HepG2 (cell line): Measurements from ENCODE around the gene ALDH3B2. TPM values are rescaled to one million over a fixed set of nuclear protein-coding genes. Genes with fewer than 3 reads are reported as not detected.

Experiments
- ATAC-seq: fragments of 200-7000 bp; cut with Tn5 transposase; 3 replicates; pipeline ENCODE4 v1.9.1; 2020; ENCODE audit warnings: mild to moderate bottlenecking, moderate library complexity
- BruUV-seq: library from RNA; stranded (reverse); fragments of 400-500 nt; replicated peaks from 2 replicates; lab custom pipeline; 2021; lab: Mats Ljungman, UMichigan
- CTCF ChIA-PET: fragments of 300-600 bp; formaldehyde crosslinking; extraction: SDS; loops from one replicate; lab custom pipeline; 2021; ENCODE audit warnings: low total read pairs, inconsistent platforms, low intra/inter-chr PET ratio; lab: Yijun Ruan, JAX
- POLR2A ChIA-PET: fragments of 350-600 bp; sonication (Branson Sonifier 250); formaldehyde crosslinking; loops from one replicate; lab custom pipeline; 2020; ENCODE audit warnings: antibody characterized with exemption, inconsistent platforms; lab: Yijun Ruan, JAX
- DNase-seq: peaks from one replicate; pipeline ENCODE4 v3.0.0-alpha.2; 2015; ENCODE audit warnings: low spot score
- FAIRE-seq: peaks from 3 replicates; lab custom pipeline; 2011; peaks lifted over from hg19 to GRCh38; lab: Jason Lieb, UNC
- H2AFZ ChIP-seq: one replicate; pipeline ENCODE4 v1.6.1; 2011; ENCODE audit warnings: low read length, inconsistent platforms
- H3K27ac ChIP-seq: fragments of 300-600 bp; 3 replicates; pipeline ENCODE4 v1.8.0; 2011; ENCODE audit warnings: mixed run types, mild to moderate bottlenecking, mixed read lengths, low read length, inconsistent platforms; ENCODE audit not compliant: insufficient read depth; ENCODE audit errors: extremely low read length
- H3K27me3 ChIP-seq, 2 experiments: fragments of 200-600 bp in 1 of 2; 2 replicates in 1 of 2; 3 replicates in 1 of 2; pipeline versions ENCODE4 v1.6.0 to v1.8.0; 2011; ENCODE audit warnings: low read length in 2 of 2, mild to moderate bottlenecking in 2 of 2, moderate library complexity in 2 of 2, inconsistent platforms in 1 of 2; ENCODE audit not compliant: insufficient read depth in 2 of 2, control insufficient read depth in 1 of 2
- H3K36me3 ChIP-seq, 2 experiments: fragments of 200-600 bp in 1 of 2; replicated peaks in 1 of 2; 2 replicates in 1 of 2; 3 replicates in 1 of 2; pipeline versions ENCODE4 v1.5.1 to v1.8.0; 2011; ENCODE audit warnings: low read length in 2 of 2, inconsistent platforms in 1 of 2; ENCODE audit not compliant: insufficient read depth in 2 of 2, control insufficient read depth in 1 of 2
- H3K4me1 ChIP-seq: 2 replicates; pipeline ENCODE4 v1.5.1; 2012; ENCODE audit warnings: low read length, inconsistent platforms; ENCODE audit not compliant: insufficient read depth
- H3K4me2 ChIP-seq: 2 replicates; pipeline ENCODE4 v1.6.0; 2011; ENCODE audit warnings: low read depth, low read length, inconsistent platforms
- H3K4me3 ChIP-seq, 3 experiments: fragments of 200-600 bp in 1 of 3; sonication (generic), shearing (Covaris generic) in 1 of 3; replicated peaks in 1 of 3; 2 replicates each; pipeline ENCODE4 v1.5.1; 2011 to 2016; ENCODE audit warnings: low read length in 3 of 3, inconsistent platforms in 2 of 3, low read depth in 2 of 3, mild to moderate bottlenecking in 2 of 3, control low read depth in 1 of 3, mixed read lengths in 1 of 3; ENCODE audit not compliant: insufficient read depth in 1 of 3
- H3K79me2 ChIP-seq: one replicate; pipeline ENCODE4 v1.6.1; 2011; ENCODE audit warnings: low read length, inconsistent platforms; ENCODE audit not compliant: insufficient read depth
- H3K9ac ChIP-seq: 2 replicates; pipeline ENCODE4 v1.6.0; 2011; ENCODE audit warnings: mild to moderate bottlenecking, low read depth, low read length, inconsistent platforms; ENCODE audit not compliant: insufficient read depth
- H3K9me3 ChIP-seq: 2 replicates; pipeline ENCODE4 v1.5.1; 2012; ENCODE audit warnings: mild to moderate bottlenecking, low read length
- H4K20me1 ChIP-seq: 2 replicates; pipeline ENCODE4 v1.6.0; 2011; ENCODE audit warnings: inconsistent platforms, mild to moderate bottlenecking, low read length, moderate library complexity; ENCODE audit not compliant: insufficient read depth
- SAFB2 ChIP-seq: sonication (generic); formaldehyde crosslinking; IDR thresholded peaks from 2 replicates; pipeline ENCODE4 v1.5.1; 2020; ENCODE audit warnings: missing genetic modification reagents, low read depth, mild to moderate bottlenecking, borderline replicate concordance
- ZNF503 ChIP-seq: sonication (generic); formaldehyde crosslinking; IDR thresholded peaks from 2 replicates; pipeline ENCODE4 v1.4.0; 2020; ENCODE audit warnings: missing genetic modification reagents
- ZNF761 ChIP-seq: sonication (generic); formaldehyde crosslinking; conservative IDR thresholded peaks from 2 replicates; pipeline ENCODE4 v1.4.0; 2020; ENCODE audit warnings: mild to moderate bottlenecking, missing genetic modification reagents
- WGBS: methylation state at CpG from one replicate; pipeline ENCODE4 v1.1.6; 2017; ENCODE audit warnings: low lambda C conversion rate; 5-methylcytosine and 5-hydroxymethylcytosine counted together
- in situ Hi-C: cut with HindIII; loops from 2 replicates; pipeline ENCODE4 v1.10.0; 2017; ENCODE audit warnings: low pct_unique_long_range_greater_than_20kb; ENCODE audit not compliant: extremely low pct_ligation_motif_present
- intact Hi-C: fragments of 100-400 bp; cut with micrococcal nuclease; formaldehyde crosslinking; loops from one replicate; pipeline ENCODE4 v1.10.0; 2022; ENCODE audit not compliant: unreplicated experiment
- polyA plus RNA-seq, 8 experiments: library from polyadenylated mRNA; depleted of rRNA in 3 of 8; stranded (reverse) in 7 of 8; unstranded in 1 of 8; fragments of >200 nt; fragmentation: Illumina TruSeq in 4 of 8; extraction: Trizol in 4 of 8; gene quantifications; 2 replicates each; pipeline versions ENCODE4 v1.2.1 to v1.2.3, GENCODE V29; 2011 to 2016; ENCODE audit warnings: low read depth in 4 of 8, missing spikeins in 1 of 8, mixed read lengths in 1 of 8; ENCODE audit not compliant: insufficient read depth in 1 of 8
- total RNA-seq, 5 experiments: library from RNA; depleted of rRNA; stranded (reverse); fragments of >200 nt; fragmentation: Illumina TruSeq; extraction: Trizol; gene quantifications; 2 replicates each; pipeline ENCODE4 v1.2.3, GENCODE V29; 2016; ENCODE audit warnings: low read depth in 1 of 5

The ALDH3B2 gene
- total and polyA plus RNA-seq, 2 of the 13 experiments (the other 11 are each of a cell fraction or from before 2014, with no cell fraction given): not detected

- Histone ChIP-seq H4K20me1 (no peaks in the 10 kb centered on the region), H2AFZ (no peak within 1 kb of the TSS), H3K9me3 (no peaks in the 10 kb centered on the region), H3K4me2 (no peak within 1 kb of the TSS), H3K79me2 (no peaks in the 10 kb centered on the region), H3K4me1 (peaks cover 24% of the 10 kb centered on the region), H3K4me3 (no peak within 1 kb of the TSS), H3K9ac (no peak within 1 kb of the TSS), H3K27ac (no peak within 1 kb of the TSS), H3K27me3 (peaks cover 0 to 9% of the 10 kb centered on the region in 2 experiments; a peak in 3 of 5 replicates), H3K36me3 (no peaks in the 10 kb centered on the region)
- in situ Hi-C loops: no loop called here
- FAIRE-seq (no peak), ATAC-seq (peak; percentile 7; the same call in 2 of the 3 replicates), DNase-seq (no peak)
- BruUV-seq: no TSS peak
- intact Hi-C loops: no loop called here
- TF ChIP-seq SAFB2 (CRISPR knock-in tag) (0 out of 2 replicates have a peak, but pooled peaks have one; percentile 6), ZNF761 (CRISPR knock-in tag) (no peak), ZNF503 (CRISPR knock-in tag) (no peak)
- ChIA-PET POLR2A (interaction anchor here (2.4 kb wide), 1 partner anchor 9 kb away, joined by 9 read pairs; the partner anchor contains the start of gene NUDT8), CTCF (interaction anchor here (3.5 kb wide), 1 partner anchor 20 kb away, joined by 12 read pairs; no protein-coding TSS in a partner anchor)
- 49% methylated on average over 15 of the region's 18 CpGs for WGBS
Measured at GRCh38 chr11:67639438-67639859, 35.0 kb downstream of the ALDH3B2 start, which contains the start of gene TBX10. TBX10 (minus strand) TSS chr11:67639763; CDS start chr11:67639472, 291 bp downstream.
